Thyroid gland (tissue), 4 donors: ENCODE data around the gene MCOLN2.

Experiments used
- POLR2A ChIP-seq, 2 donors: fragments of 450-650 bp; IDR thresholded peaks; one replicate each; pipeline ENCODE4 v1.6.1; 2017; ENCODE audit warnings: antibody characterized with exemption in 2 of 2, mild to moderate bottlenecking in 2 of 2, moderate library complexity in 1 of 2
- TF ChIP-seq, protein P1 (sequence below), 6 experiments: fragments of 200-600 bp in 3 of 6; fragments of 450-650 bp in 3 of 6; sonication (generic) in 3 of 6; IDR thresholded peaks; one replicate each; pipeline ENCODE4 v1.5.1; 2016 to 2019; ENCODE audit warnings: antibody characterized with exemption in 6 of 6, mild to moderate bottlenecking in 2 of 6, inconsistent platforms in 1 of 6, moderate library complexity in 1 of 6

DNA sequence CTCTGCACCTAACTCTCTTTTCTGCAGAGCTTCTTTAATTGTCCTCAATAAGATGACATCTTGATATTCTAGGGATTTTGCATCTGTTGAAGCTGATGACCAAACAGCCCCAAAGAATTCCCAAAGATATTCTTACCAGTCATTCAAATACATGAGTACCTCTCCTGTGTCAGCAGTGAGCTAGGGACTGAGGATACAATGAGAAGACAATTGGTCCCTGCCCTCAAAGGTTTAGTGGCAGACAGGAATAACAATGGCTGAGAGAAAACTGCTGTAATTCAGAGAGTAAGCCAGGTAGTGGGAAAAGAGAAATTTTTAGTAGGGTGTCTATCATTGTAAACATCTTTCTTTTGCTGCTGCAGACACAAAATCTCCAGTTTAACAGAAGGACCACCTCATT lies 45.5 kb upstream of the MCOLN2 start:
- TF ChIP-seq, protein P1, sequence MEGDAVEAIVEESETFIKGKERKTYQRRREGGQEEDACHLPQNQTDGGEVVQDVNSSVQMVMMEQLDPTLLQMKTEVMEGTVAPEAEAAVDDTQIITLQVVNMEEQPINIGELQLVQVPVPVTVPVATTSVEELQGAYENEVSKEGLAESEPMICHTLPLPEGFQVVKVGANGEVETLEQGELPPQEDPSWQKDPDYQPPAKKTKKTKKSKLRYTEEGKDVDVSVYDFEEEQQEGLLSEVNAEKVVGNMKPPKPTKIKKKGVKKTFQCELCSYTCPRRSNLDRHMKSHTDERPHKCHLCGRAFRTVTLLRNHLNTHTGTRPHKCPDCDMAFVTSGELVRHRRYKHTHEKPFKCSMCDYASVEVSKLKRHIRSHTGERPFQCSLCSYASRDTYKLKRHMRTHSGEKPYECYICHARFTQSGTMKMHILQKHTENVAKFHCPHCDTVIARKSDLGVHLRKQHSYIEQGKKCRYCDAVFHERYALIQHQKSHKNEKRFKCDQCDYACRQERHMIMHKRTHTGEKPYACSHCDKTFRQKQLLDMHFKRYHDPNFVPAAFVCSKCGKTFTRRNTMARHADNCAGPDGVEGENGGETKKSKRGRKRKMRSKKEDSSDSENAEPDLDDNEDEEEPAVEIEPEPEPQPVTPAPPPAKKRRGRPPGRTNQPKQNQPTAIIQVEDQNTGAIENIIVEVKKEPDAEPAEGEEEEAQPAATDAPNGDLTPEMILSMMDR (IDR thresholded peaks at IDR 0.05) = no peak
- no peak for TF ChIP-seq POLR2A (IDR thresholded peaks at IDR 0.05)
